Adipocyte (in vitro differentiated cells): ENCODE data around the gene SUPT4H1.
"Not testable (repeated sequence)": the region's sequence is repeated elsewhere in the genome, so short reads cannot be mapped to it uniquely, and the experiment has no call there.

Experiments
- DNase-seq: peaks from one replicate; pipeline ENCODE4 v3.0.0-alpha.2; 2015; ENCODE audit warnings: low read depth
- H3K27me3 ChIP-seq: replicated peaks from 2 replicates; pipeline ENCODE4 v1.7.0; 2013; ENCODE audit warnings: mild to moderate bottlenecking, low read length, moderate library complexity; ENCODE audit not compliant: control insufficient read depth, insufficient read depth
- H3K36me3 ChIP-seq: 2 replicates; pipeline ENCODE4 v1.7.0; 2013; ENCODE audit warnings: low read length, mild to moderate bottlenecking, moderate library complexity; ENCODE audit not compliant: control insufficient read depth, insufficient read depth, severe bottlenecking
- H3K4me1 ChIP-seq: 2 replicates; pipeline ENCODE4 v1.7.0; 2013; ENCODE audit warnings: mild to moderate bottlenecking, low read length, moderate library complexity; ENCODE audit not compliant: control insufficient read depth, insufficient read depth
- H3K4me3 ChIP-seq: 2 replicates; pipeline ENCODE4 v1.7.0; 2013; ENCODE audit warnings: mild to moderate bottlenecking, low read length, moderate library complexity
- H3K9ac ChIP-seq: 2 replicates; pipeline ENCODE4 v1.7.0; 2013; ENCODE audit warnings: mild to moderate bottlenecking, low read length, moderate library complexity
- H3K9me3 ChIP-seq: 2 replicates; pipeline ENCODE4 v1.7.0; 2013; ENCODE audit warnings: mild to moderate bottlenecking, low read length, moderate library complexity; ENCODE audit not compliant: control insufficient read depth

SUPT4H1 gene

GRCh38 chr17:58344047-58344790, 7.8 kb downstream of the SUPT4H1 start:
- H3K36me3 ChIP-seq, result peaks cover 55% of the 10 kb centered on the region
- H3K9me3 ChIP-seq, result no peaks in the 10 kb centered on the region
- no peaks in the 10 kb centered on the region for H3K4me1 ChIP-seq
- no peak overlapping the region for H3K9ac ChIP-seq
- no peaks in the 10 kb centered on the region for H3K27me3 ChIP-seq
- no peak overlapping the region for H3K4me3 ChIP-seq
- no peak for DNase-seq

- Histone ChIP-seq H3K4me3 (no peak overlapping the region), H3K9ac (no peak overlapping the region), H3K27me3 (no peaks in the 10 kb centered on the region), H3K4me1 (no peaks in the 10 kb centered on the region), H3K9me3 (no peaks in the 10 kb centered on the region), H3K36me3 (peaks cover 44% of the 10 kb centered on the region)
- DNase-seq, result no peak
Measured at GRCh38 chr17:58343131-58343530, 8.9 kb downstream of the SUPT4H1 start.

- no peak for DNase-seq
- Histone ChIP-seq H3K27me3 (no peaks in the 10 kb centered on the region), H3K4me3 (no peak overlapping the region), H3K9me3 (no peaks in the 10 kb centered on the region), H3K4me1 (peaks cover 4% of the 10 kb centered on the region), H3K36me3 (peaks cover 33% of the 10 kb centered on the region), H3K9ac (no peak overlapping the region)
Measured at GRCh38 chr17:58341861-58342475, 10.0 kb downstream of the SUPT4H1 start.

DNA sequence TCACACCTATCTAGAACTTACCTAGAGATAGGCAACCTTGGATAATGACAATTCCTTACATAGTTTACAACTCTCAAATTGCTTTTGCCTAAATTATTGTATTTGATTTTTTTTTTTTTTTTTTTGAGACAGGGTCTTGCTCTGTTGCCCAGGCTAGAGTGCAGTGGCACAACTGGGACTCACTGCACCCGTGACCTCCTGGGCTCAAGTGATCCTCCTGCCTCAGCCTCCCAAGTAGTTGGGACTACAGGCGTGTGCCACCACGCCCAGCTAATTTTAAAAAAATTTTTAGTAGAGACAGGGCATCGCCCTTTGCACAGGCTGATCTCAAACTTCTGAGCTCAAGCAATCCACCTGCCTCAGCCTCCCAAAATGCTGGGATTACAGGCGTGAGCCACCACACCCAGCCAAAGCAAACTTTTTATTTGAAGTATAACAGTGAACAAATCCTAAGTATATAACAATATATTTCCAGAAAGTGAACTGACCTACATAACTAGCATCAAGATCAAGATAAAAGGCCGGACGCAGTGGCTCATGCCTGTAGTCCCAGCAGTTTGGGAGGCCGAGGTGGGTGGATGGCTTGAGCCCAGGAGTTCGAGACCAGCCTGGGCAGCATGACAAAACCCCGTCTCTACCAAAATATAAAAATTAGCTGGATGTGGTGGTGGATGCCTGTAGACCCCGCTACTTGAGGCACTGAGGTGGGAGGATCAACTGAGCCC, 10.7 kb downstream of the SUPT4H1 start:
- not testable (repeated sequence) for H3K4me3 ChIP-seq, H3K27me3 ChIP-seq, H3K9ac ChIP-seq, DNase-seq, H3K9me3 ChIP-seq, H3K4me1 ChIP-seq
- peaks cover 26% of the 10 kb centered on the region for H3K36me3 ChIP-seq

DNA sequence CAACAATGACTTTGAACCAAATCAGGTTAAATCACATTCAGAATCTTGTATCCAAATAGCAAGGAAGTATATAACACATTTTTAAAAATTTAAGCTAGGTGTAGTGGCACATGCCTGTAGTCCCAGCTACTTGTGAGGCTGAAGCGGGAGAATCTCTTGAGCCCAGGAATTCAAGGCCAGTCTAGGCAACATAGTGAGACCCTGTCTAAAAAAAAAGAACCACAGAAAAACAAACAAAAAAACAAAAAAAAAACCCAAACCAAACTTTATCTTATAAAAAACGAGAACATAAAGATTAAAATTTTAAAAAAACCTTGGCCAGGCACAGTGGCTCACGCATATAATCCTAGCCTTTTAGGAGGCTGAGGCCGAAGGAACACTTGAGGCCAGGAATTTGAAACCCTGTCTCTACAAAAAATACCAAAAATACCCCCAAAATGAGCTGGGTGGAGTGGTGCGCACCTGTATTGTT, 11.6 kb downstream of the SUPT4H1 start:
- Histone ChIP-seq H3K4me3 (no peak overlapping the region), H3K27me3 (no peaks in the 10 kb centered on the region), H3K9ac (no peak overlapping the region), H3K36me3 (peaks cover 17% of the 10 kb centered on the region), H3K9me3 (no peaks in the 10 kb centered on the region), H3K4me1 (peaks cover 4% of the 10 kb centered on the region)
- DNase-seq, result no peak

GRCh38 chr17:58339755-58340404, 12.1 kb downstream of the SUPT4H1 start:
- Histone ChIP-seq H3K4me1 (peaks cover 4% of the 10 kb centered on the region), H3K4me3 (no peak overlapping the region), H3K36me3 (peaks cover 12% of the 10 kb centered on the region), H3K9me3 (no peaks in the 10 kb centered on the region), H3K9ac (no peak overlapping the region), H3K27me3 (no peaks in the 10 kb centered on the region)
- no peak for DNase-seq

DNA sequence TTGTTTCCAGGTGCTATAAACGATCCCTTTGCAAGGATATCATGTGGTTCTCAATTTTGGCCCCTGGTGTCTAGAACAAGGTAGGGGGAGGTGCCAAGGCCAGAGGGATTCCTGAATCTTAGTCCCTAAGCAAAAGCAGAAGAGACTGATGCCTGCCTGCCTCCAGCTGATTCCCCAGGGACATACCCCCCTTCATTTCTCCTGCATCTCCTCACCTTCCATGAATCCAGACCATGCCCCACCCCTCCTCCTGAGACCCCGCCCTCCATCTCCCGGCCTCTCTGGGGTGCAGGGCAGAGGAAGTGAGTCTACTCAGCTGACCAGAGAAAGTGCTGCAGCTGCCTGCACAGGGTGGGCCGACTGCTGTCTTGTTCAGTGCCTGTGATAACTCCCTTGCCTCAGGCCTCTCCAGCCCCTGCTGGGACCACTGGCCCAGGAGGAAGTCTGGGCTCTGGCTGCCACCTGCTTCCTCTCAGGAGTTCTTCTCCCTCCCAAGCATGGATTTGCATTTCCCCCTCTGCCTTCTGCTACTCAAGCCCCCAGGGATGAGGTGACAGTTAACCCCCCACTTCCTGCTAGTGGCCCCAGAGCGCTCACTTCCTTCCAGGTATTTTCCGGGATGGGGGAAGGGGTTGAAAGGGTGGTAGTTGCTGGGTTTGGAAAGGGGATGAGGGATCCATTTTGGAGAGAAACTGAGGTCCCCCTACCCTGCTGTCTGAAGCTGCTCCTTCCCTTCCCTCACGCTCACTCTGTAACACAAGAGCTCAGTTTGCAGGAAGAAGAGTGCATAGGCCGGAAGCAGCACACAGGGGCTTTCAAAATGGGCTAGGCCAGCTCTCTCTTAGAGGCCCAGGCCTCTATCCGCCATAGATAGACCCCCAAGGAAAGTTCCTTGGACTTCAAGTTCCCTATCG, 12.9 kb downstream of the SUPT4H1 start:
- H3K9me3 ChIP-seq, result no peaks in the 10 kb centered on the region
- DNase-seq, result no peak
- H3K4me1 ChIP-seq, result peaks cover 4% of the 10 kb centered on the region
- peaks cover 6% of the 10 kb centered on the region for H3K36me3 ChIP-seq
- no peak overlapping the region for H3K4me3 ChIP-seq
- H3K9ac ChIP-seq, result no peak overlapping the region
- no peaks in the 10 kb centered on the region for H3K27me3 ChIP-seq

GRCh38 chr17:58338454-58338840, 13.6 kb downstream of the SUPT4H1 start:
- peaks cover 4% of the 10 kb centered on the region for H3K4me1 ChIP-seq
- H3K27me3 ChIP-seq, result no peaks in the 10 kb centered on the region
- no peak overlapping the region for H3K9ac ChIP-seq
- DNase-seq, result no peak
- no peaks in the 10 kb centered on the region for H3K9me3 ChIP-seq
- no peak overlapping the region for H3K4me3 ChIP-seq
- H3K36me3 ChIP-seq, result no peaks in the 10 kb centered on the region

DNA sequence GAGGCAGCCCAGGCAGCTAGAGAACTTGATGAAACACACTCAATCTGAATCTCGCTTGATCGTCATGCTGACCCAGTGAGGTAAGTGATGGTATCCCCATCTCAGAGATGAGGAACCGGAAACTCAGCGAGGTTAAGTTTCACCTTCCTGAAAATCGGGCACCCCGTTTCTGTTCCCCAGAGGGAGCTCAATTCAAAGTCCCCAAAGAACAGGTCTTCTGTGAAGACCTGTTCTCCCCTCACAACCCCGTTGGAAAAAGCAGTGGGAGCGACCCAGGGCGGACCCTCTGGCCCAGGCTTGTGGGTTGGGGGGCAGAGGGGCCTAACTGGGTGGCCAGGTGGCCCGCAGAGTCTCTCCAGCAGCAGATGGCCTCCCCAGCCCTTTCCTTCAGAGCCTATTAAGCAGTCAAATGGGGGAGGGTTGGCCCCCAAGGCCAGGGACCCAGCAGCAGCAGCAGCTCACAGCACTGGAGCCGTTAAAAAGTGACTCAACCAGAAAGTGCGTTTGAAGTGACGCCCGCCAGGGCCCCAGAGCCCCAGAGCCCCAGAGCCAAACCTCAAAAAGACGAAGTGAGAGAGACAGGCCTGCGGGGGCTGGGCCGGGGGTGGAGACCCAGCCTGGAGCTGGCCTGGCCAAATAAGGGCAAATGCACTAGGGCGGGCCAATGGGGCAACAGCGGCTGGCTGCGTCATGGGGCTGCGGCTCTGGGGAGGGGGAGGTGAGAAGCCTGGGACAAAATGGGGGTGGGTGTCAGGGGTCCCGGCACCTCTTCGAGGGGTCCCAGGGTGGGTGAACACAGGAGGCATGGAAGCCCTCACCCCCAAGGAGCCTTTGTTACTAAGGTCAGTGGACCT, 14.2 kb downstream of the SUPT4H1 start:
- Histone ChIP-seq H3K4me1 (peaks cover 4% of the 10 kb centered on the region), H3K36me3 (no peaks in the 10 kb centered on the region), H3K9me3 (no peaks in the 10 kb centered on the region), H3K4me3 (no peak overlapping the region), H3K9ac (peak overlapping the region; percentile 22), H3K27me3 (no peaks in the 10 kb centered on the region)
- peak; percentile 21 for DNase-seq

- DNase-seq, result no peak
- H3K36me3 ChIP-seq, result no peaks in the 10 kb centered on the region
- no peak overlapping the region for H3K4me3 ChIP-seq
- peaks cover 4% of the 10 kb centered on the region for H3K4me1 ChIP-seq
- H3K9ac ChIP-seq, result no peak overlapping the region
- H3K27me3 ChIP-seq, result no peaks in the 10 kb centered on the region
- no peaks in the 10 kb centered on the region for H3K9me3 ChIP-seq
Measured at GRCh38 chr17:58337210-58337599, 14.8 kb downstream of the SUPT4H1 start.
